Measurements from ENCODE around the gene ITGA7.

ITGA7 gene

DNA sequence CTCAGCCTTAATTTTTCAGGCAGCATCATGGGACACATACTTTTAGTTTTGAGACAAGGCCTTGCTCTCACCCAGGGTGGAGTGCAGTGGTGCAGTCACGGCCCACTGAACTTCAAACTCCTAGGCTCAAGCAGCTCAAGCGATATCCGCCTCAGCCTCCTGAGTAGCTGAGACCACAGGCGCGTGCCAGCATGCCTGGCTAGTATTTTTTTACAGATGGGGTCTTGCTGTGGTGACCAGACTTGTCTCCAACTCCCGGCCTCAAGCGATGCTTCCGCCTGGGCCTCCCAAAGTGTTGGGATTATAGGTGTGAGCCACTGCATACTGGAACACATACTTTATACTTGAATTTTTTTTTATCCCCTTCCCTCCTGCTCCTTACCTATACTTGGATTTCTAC is 15.2 kb upstream of the ITGA7 start:
- Histone ChIP-seq H3K4me3 (ENCODE audit: low read depth in 1 of 2, low read length in 2 of 2) (no peak overlapping the region), H3K27me3 (ENCODE audit: control insufficient read depth in 1 of 2, insufficient read depth in 2 of 2, low read length in 2 of 2) (no peaks in the 10 kb centered on the region), H3K36me3 (ENCODE audit: insufficient read depth, low read length) (peaks cover 36% of the 10 kb centered on the region), H3K27ac (ENCODE audit: low read depth, low read length) (no peak overlapping the region), H3K9me3 (ENCODE audit: low read length) (no peaks in the 10 kb centered on the region), H3K4me1 (ENCODE audit: insufficient read depth, low read length) (peaks cover 83% of the 10 kb centered on the region), H3K9ac (ENCODE audit: low read length) (no peak overlapping the region)

DNA sequence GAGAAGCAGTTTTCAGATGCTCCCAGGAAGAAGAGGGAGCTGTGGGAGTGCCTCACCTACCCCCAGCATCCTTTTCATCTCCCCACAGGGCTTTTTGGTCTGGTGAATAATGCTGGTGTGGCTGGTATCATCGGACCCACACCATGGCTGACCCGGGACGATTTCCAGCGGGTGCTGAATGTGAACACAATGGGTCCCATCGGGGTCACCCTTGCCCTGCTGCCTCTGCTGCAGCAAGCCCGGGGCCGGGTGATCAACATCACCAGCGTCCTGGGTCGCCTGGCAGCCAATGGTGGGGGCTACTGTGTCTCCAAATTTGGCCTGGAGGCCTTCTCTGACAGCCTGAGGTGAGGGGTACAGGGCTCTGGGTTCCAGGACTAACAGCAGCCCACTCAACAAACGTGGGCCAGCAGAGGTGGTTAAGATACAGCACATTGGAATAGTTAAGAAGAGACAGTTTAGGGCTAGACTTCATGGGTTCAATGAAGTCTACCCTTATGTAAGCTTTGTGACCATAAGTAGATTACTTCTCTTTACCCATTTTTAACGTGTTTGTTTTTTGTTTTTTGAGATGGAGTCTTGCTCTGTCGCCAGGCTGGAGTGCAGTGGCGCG is 14.0 kb upstream of the ITGA7 start:
- peak overlapping the region; percentile 99 for H3K27ac ChIP-seq (ENCODE audit: low read depth, low read length)
- peaks cover 84% of the 10 kb centered on the region for H3K4me1 ChIP-seq (ENCODE audit: insufficient read depth, low read length)
- H3K9ac ChIP-seq (ENCODE audit: low read length): peak overlapping the region; percentile 46
- H3K27me3 ChIP-seq (ENCODE audit: control insufficient read depth in 1 of 2, insufficient read depth in 2 of 2, low read length in 2 of 2): no peaks in the 10 kb centered on the region
- peak overlapping the region in 1 of 2 donors; percentile 44 for H3K4me3 ChIP-seq (ENCODE audit: low read depth in 1 of 2, low read length in 2 of 2)
- H3K9me3 ChIP-seq (ENCODE audit: low read length): no peaks in the 10 kb centered on the region
- H3K36me3 ChIP-seq (ENCODE audit: insufficient read depth, low read length): peaks cover 30% of the 10 kb centered on the region

DNA sequence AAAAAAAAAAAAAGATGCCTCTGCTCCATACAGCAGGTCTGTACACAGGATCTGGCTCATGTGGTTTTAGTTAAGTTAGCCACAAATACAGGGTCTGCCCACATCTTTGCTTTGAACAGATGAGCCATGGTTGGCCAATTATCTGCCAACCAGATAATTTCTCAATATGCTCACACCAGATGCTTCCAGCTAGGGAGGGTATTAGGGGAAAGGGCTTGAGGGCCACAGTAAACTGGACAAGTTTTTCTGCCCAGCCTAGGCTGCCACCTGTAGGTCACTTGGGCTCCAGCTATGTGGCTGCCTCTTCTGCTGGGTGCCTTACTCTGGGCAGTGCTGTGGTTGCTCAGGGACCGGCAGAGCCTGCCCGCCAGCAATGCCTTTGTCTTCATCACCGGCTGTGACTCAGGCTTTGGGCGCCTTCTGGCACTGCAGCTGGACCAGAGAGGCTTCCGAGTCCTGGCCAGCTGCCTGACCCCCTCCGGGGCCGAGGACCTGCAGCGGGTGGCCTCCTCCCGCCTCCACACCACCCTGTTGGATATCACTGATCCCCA is 13.3 kb upstream of the ITGA7 start:
- Histone ChIP-seq H3K9me3 (ENCODE audit: low read length) (no peaks in the 10 kb centered on the region), H3K4me1 (ENCODE audit: insufficient read depth, low read length) (peaks cover 80% of the 10 kb centered on the region), H3K27me3 (ENCODE audit: control insufficient read depth in 1 of 2, insufficient read depth in 2 of 2, low read length in 2 of 2) (no peaks in the 10 kb centered on the region), H3K4me3 (ENCODE audit: low read depth in 1 of 2, low read length in 2 of 2) (peak overlapping the region in 1 of 2 donors; percentile 44), H3K9ac (ENCODE audit: low read length) (peak overlapping the region; percentile 47), H3K27ac (ENCODE audit: low read depth, low read length) (peak overlapping the region; percentile 99), H3K36me3 (ENCODE audit: insufficient read depth, low read length) (peaks cover 22% of the 10 kb centered on the region)

DNA sequence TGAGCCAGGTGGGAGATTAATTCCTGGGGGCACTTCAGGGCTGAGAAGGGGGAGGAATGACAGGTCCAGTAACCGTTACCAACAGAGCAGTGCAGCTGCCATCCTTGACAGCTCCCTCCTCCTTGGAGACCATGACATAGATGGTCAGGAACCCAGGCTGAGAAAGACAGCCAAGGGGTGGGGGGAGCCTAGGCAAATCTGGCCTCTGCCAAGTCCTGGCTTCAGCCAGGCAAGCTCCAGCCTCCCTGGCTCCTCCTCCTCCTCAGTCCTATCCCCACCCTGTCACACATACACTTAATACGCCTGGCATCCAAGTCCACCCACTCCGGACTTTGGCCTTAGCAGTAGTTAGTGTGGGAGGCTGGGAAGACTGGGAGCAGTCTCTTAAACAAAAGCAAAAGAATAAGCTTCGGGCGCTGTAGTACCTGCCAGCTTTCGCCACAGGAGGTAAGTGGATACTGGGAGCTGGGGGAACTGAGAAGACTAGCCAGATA is 12.4 kb upstream of the ITGA7 start, which contains the start of gene RDH5:
TSS of gene RDH5 (plus strand) at position 323 of the 494 bp plus-strand sequence. CDS start 792 bp downstream, outside the sequence.
- Histone ChIP-seq H3K9me3 (ENCODE audit: low read length) (no peaks in the 10 kb centered on the region), H3K27ac (ENCODE audit: low read depth, low read length) (peak within 1 kb of the TSS; percentile 99), H3K36me3 (ENCODE audit: insufficient read depth, low read length) (peaks cover 14% of the 10 kb centered on the region), H3K4me1 (ENCODE audit: insufficient read depth, low read length) (peaks cover 78% of the 10 kb centered on the region), H3K4me3 (ENCODE audit: low read depth in 1 of 2, low read length in 2 of 2) (peak within 1 kb of the TSS; percentile 23 to 44), H3K9ac (ENCODE audit: low read length) (peak within 1 kb of the TSS; percentile 66), H3K27me3 (ENCODE audit: control insufficient read depth in 1 of 2, insufficient read depth in 2 of 2, low read length in 2 of 2) (no peaks in the 10 kb centered on the region)

DNA sequence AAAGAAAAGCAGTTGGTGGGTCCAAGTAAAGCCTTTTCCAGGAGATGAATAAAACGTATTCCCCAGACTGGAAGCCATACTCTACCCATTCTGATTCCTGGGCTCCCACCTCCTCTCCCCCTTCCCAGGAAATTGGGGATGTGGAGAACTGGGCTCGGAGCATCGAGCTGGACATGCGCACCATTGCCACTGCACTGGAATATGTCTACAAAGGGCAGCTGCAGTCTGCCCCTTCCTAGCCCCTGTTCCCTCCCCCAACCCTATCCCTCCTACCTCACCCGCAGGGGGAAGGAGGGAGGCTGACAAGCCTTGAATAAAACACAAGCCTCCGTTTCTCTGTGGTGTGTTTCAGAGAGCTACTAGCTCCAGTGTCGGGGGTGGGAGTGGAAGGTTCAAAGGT is 11.7 kb upstream of the ITGA7 start:
- peak overlapping the region; percentile 66 for H3K9ac ChIP-seq (ENCODE audit: low read length)

DNA sequence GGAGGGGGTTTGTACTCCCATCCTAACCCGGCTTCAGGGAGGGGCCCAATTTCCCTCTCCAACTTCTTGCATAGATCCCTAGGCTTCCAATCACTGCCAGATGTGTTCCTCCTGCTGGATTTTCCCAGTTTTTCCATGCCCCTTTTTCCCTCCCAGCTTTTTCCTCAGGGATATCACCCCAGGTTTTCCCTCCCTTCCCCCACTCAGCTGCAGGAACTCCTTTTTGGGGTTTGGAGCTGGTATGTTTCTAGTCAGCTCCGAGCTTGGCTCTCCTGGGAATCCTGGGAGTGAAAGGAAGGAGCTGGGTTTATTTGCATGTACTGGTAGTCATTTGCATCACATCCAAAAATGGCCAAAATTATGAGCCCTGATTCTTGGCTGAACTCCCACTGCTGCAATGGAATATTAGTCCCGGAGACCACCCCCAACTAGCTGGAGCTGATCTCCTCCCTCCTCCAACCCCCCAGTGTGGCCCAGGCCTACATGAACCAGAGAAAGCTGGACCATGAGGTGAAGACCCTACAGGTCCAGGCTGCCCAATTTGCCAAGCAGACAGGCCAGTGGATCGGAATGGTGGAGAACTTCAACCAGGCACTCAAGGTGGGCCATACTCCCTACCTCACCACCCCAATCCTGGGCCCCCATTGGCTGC is 11.0 kb upstream of the ITGA7 start:
- peak overlapping the region in 1 of 2 donors; percentile 5 for H3K4me3 ChIP-seq (ENCODE audit: low read depth in 1 of 2, low read length in 2 of 2)
- no peaks in the 10 kb centered on the region for H3K9me3 ChIP-seq (ENCODE audit: low read length)
- peaks cover under 1% of the 10 kb centered on the region for H3K36me3 ChIP-seq (ENCODE audit: insufficient read depth, low read length)
- peak overlapping the region; percentile 99 for H3K27ac ChIP-seq (ENCODE audit: low read depth, low read length)
- H3K9ac ChIP-seq (ENCODE audit: low read length): peak overlapping the region; percentile 9
- H3K27me3 ChIP-seq (ENCODE audit: control insufficient read depth in 1 of 2, insufficient read depth in 2 of 2, low read length in 2 of 2): no peaks in the 10 kb centered on the region
- peaks cover 66% of the 10 kb centered on the region for H3K4me1 ChIP-seq (ENCODE audit: insufficient read depth, low read length)

More for the DNA sequence above, 11.7 kb upstream of the ITGA7 start:
- H3K4me1 ChIP-seq (ENCODE audit: insufficient read depth, low read length): peaks cover 72% of the 10 kb centered on the region
- H3K4me3 ChIP-seq (ENCODE audit: low read depth in 1 of 2, low read length in 2 of 2): no peak overlapping the region
- peaks cover 6% of the 10 kb centered on the region for H3K36me3 ChIP-seq (ENCODE audit: insufficient read depth, low read length)
- H3K9me3 ChIP-seq (ENCODE audit: low read length): no peaks in the 10 kb centered on the region
- no peaks in the 10 kb centered on the region for H3K27me3 ChIP-seq (ENCODE audit: control insufficient read depth in 1 of 2, insufficient read depth in 2 of 2, low read length in 2 of 2)
- H3K27ac ChIP-seq (ENCODE audit: low read depth, low read length): peak overlapping the region; percentile 99

DNA sequence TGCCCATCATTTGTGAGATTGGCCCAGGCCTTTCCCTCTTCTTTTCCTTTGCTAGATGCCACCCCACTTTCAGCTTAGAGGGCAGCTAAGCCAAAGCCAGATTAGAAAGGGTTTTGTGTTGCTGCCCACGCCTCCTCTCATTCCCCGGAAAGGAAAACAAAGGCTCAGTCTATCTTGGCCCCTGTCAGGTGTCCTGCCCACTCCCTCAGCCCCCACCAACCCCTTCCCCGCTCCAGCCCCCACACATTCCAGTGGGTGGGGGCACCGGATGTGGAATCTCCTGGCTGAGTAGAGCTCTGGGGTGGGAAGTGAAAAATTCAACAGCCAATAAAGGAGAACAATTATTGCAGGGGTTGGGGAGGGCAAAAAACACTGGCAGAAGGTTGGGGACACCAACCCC is 10.3 kb upstream of the ITGA7 start:
- Histone ChIP-seq H3K9me3 (ENCODE audit: low read length) (no peaks in the 10 kb centered on the region), H3K36me3 (ENCODE audit: insufficient read depth, low read length) (no peaks in the 10 kb centered on the region), H3K27ac (ENCODE audit: low read depth, low read length) (peak overlapping the region; percentile 99), H3K27me3 (ENCODE audit: control insufficient read depth in 1 of 2, insufficient read depth in 2 of 2, low read length in 2 of 2) (no peaks in the 10 kb centered on the region), H3K4me1 (ENCODE audit: insufficient read depth, low read length) (peaks cover 67% of the 10 kb centered on the region), H3K9ac (ENCODE audit: low read length) (peak overlapping the region; percentile 9), H3K4me3 (ENCODE audit: low read depth in 1 of 2, low read length in 2 of 2) (peak overlapping the region in 1 of 2 donors; percentile 5)

DNA sequence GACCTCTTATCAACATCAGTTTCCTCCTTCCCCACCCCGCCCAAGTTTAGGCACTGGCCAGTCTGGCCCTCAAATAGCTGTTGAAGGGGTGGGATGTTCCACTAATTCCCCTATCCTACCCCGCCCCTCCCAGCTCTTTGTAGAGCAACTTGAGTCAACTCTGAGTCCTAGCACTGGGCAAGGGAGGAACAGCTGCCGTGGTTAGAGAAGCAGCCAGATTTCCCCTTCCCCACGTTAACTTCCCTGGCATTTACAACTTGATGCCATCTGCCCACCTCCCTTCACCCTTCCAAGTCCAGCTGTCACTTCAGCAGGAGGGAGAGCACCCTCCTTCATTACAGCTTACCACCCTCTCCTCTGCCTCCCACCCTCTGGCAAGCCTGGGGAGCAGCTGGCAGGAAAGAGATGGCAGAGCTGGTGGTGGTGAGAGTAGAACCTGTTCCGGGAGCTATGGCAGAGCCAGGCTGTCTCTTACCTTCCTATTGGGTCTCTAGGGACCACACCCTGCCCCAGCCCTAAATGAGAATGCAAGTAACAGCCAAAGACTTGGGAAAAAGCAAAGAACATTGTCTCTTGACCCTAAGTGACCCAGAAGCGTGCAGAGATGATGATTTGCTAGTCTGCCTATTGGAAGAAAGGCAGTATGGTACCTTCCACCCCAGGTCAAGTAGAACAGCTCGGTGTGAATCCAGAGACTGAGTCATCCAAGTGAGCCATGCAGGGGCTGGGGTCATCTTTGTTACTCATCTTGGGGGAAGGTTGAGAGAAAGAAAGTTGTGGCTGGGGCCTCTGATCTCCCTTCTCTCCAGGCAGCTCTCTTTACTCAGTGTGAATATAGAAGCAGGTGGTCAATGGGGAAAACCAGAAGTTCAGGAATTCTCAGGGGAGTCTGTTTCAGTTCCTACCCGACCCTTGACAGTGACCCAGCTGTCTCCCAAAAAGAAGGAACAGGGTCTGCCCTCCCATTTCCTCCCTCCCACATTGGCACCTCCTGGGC is 9.6 kb upstream of the ITGA7 start:
- Histone ChIP-seq H3K27ac (ENCODE audit: low read depth, low read length) (peak overlapping the region; percentile 99), H3K4me3 (ENCODE audit: low read depth in 1 of 2, low read length in 2 of 2) (peak overlapping the region; percentile 74 to 85), H3K36me3 (ENCODE audit: insufficient read depth, low read length) (no peaks in the 10 kb centered on the region), H3K9me3 (ENCODE audit: low read length) (no peaks in the 10 kb centered on the region), H3K27me3 (ENCODE audit: control insufficient read depth in 1 of 2, insufficient read depth in 2 of 2, low read length in 2 of 2) (no peaks in the 10 kb centered on the region), H3K4me1 (ENCODE audit: insufficient read depth, low read length) (peaks cover 74% of the 10 kb centered on the region), H3K9ac (ENCODE audit: low read length) (peak overlapping the region; percentile 91)

DNA sequence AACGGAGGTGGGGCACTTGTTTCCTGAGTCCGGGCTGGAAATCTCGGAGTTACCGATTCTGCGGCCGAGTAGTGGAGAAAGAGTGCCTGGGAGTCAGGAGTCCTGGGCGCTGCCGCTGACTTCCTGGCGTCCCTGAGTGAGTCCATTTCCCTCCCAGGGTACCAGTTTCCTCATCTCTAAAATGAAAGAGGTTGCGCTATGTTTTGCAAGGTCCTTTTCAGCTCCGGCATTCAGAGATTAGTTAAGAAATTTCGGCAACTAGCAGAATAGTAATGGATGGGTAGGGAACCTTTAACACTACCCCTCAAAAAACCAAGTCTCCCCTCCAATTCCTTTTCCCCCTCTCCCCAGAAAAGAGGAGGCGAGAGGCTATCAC is 8.9 kb upstream of the ITGA7 start:
- H3K4me3 ChIP-seq (ENCODE audit: low read depth in 1 of 2, low read length in 2 of 2): peak overlapping the region; percentile 74 to 85
- H3K4me1 ChIP-seq (ENCODE audit: insufficient read depth, low read length): peaks cover 79% of the 10 kb centered on the region
- H3K27me3 ChIP-seq (ENCODE audit: control insufficient read depth in 1 of 2, insufficient read depth in 2 of 2, low read length in 2 of 2): no peaks in the 10 kb centered on the region
- no peaks in the 10 kb centered on the region for H3K36me3 ChIP-seq (ENCODE audit: insufficient read depth, low read length)
- H3K27ac ChIP-seq (ENCODE audit: low read depth, low read length): peak overlapping the region; percentile 99
- no peaks in the 10 kb centered on the region for H3K9me3 ChIP-seq (ENCODE audit: low read length)
- peak overlapping the region; percentile 91 for H3K9ac ChIP-seq (ENCODE audit: low read length)

DNA sequence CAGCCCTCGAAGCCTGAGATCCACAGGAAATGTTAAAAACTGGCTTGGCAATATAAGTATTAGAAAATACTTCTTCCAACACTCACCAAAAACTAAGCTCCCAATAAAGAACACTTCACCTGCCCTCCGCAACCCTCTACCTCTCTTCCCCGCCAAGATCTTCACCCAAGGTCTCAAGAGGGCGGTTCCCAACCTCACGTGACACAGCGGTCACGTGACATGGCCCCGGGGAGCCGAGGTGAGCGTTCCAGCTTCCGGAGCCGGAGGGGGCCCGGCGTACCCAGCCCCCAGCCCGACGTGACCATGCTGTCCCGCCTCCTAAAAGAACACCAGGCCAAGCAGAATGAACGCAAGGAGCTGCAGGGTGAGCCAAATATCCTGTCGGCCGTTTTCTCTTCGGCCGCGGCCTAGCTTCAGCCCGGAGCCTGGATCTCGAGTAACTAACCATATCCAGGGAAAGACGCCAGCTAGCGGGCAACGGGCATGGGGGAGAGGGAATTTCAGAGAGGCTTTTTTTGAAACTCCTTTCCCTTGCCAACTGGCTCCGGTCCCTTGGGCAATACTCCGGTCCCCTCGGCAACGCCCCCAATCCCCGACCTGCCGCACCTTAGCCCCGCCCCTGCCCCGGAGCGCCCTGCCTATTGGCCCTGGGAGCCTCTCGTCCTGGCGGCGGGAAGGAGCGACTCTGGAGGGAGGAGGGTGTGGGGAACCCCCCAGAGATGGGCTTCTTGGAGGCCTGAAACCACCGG is 8.3 kb upstream of the ITGA7 start, which contains the start of gene BLOC1S1:
TSS of gene BLOC1S1 (plus strand) at position 214 of the 749 bp plus-strand sequence. CDS start at position 220, 6 bp downstream.
- Histone ChIP-seq H3K27me3 (ENCODE audit: control insufficient read depth in 1 of 2, insufficient read depth in 2 of 2, low read length in 2 of 2) (no peaks in the 10 kb centered on the region), H3K36me3 (ENCODE audit: insufficient read depth, low read length) (no peaks in the 10 kb centered on the region), H3K4me3 (ENCODE audit: low read depth in 1 of 2, low read length in 2 of 2) (peak within 1 kb of the TSS; percentile 74 to 85), H3K9ac (ENCODE audit: low read length) (peak within 1 kb of the TSS; percentile 91), H3K4me1 (ENCODE audit: insufficient read depth, low read length) (peaks cover 74% of the 10 kb centered on the region), H3K27ac (ENCODE audit: low read depth, low read length) (peak within 1 kb of the TSS; percentile 99), H3K9me3 (ENCODE audit: low read length) (no peaks in the 10 kb centered on the region)

Data from muscle layer of colon (tissue), 2 donors.